H1 (cell line): ENCODE results near the gene SLC35E4.

Experiments used
- ATF3 ChIP-seq: IDR thresholded peaks from 2 replicates; pipeline ENCODE4 v1.6.1; 2011; ENCODE audit warnings: low read depth, mild to moderate bottlenecking, low read length; ENCODE audit not compliant: insufficient read depth
- BACH1 ChIP-seq: IDR thresholded peaks from 2 replicates; pipeline ENCODE4 v1.6.1; 2012; ENCODE audit warnings: low read length, improper control_type of control experiment
- CBX8 ChIP-seq: fragments of 300-800, 300-1000 bp; sonication (generic); IDR thresholded peaks from 2 replicates; pipeline ENCODE4 v1.7.1; 2016; ENCODE audit warnings: low read depth, low read length, borderline replicate concordance
- CTCF ChIP-seq, 3 experiments: IDR thresholded peaks; 1 replicate in 2 of 3; 2 replicates in 1 of 3; pipeline versions ENCODE4 v1.5.1 to v1.6.1; 2011; ENCODE audit warnings: low read length in 3 of 3, mild to moderate bottlenecking in 3 of 3, inconsistent platforms in 2 of 3, low read depth in 1 of 3, moderate library complexity in 1 of 3; ENCODE audit not compliant: insufficient read depth in 1 of 3; ENCODE audit errors: control extremely low read depth in 1 of 3
- EZH2 ChIP-seq: fragments of 200-600 bp; sonication (generic); IDR thresholded peaks from 2 replicates; pipeline ENCODE4 v1.7.1; 2012; ENCODE audit warnings: low read depth, mild to moderate bottlenecking, moderate library complexity, low read length, inconsistent platforms; ENCODE audit not compliant: severe bottlenecking
- FOSL1 ChIP-seq: IDR thresholded peaks from 2 replicates; pipeline ENCODE4 v1.6.1; 2011; ENCODE audit warnings: mild to moderate bottlenecking, low read depth, low read length, moderate library complexity; ENCODE audit not compliant: insufficient read depth
- GABPA ChIP-seq: IDR thresholded peaks from 2 replicates; pipeline ENCODE4 v1.6.1; 2011; ENCODE audit warnings: mild to moderate bottlenecking, low read length, moderate library complexity, borderline replicate concordance; ENCODE audit not compliant: insufficient read depth
- KDM5A ChIP-seq: fragments of 200-600 bp; IDR thresholded peaks from 2 replicates; pipeline ENCODE4 v1.7.1; 2012; ENCODE audit warnings: mild to moderate bottlenecking, low read length, inconsistent platforms, mixed read lengths
- NANOG ChIP-seq: IDR thresholded peaks from 2 replicates; pipeline ENCODE4 v1.6.1; 2011; ENCODE audit warnings: low read length, low read depth, mild to moderate bottlenecking, inconsistent platforms; ENCODE audit not compliant: insufficient read depth, poor library complexity, severe bottlenecking
- POLR2A ChIP-seq, 2 experiments: IDR thresholded peaks; 1 replicate in 1 of 2; 2 replicates in 1 of 2; pipeline ENCODE4 v1.6.1; 2011; ENCODE audit warnings: low read depth in 2 of 2, low read length in 2 of 2, mild to moderate bottlenecking in 2 of 2; ENCODE audit errors: control extremely low read depth in 1 of 2
- RFX5 ChIP-seq: IDR thresholded peaks from 2 replicates; pipeline ENCODE4 v1.6.1; 2011; ENCODE audit warnings: low read depth, low read length, improper control_type of control experiment, borderline replicate concordance
- SIN3A ChIP-seq, 2 experiments: IDR thresholded peaks in 1 of 2; conservative IDR thresholded peaks in 1 of 2; 2 replicates each; pipeline ENCODE4 v1.6.1; 2011 to 2012; ENCODE audit warnings: low read length in 2 of 2, improper control_type of control experiment in 1 of 2, low read depth in 1 of 2, mild to moderate bottlenecking in 1 of 2
- TAF1 ChIP-seq: IDR thresholded peaks from 2 replicates; pipeline ENCODE4 v1.6.1; 2011; ENCODE audit warnings: mild to moderate bottlenecking, low read depth, low read length

GRCh38 chr22:30628491-30628890, 7.1 kb upstream of the SLC35E4 start:
- TF ChIP-seq POLR2A (IDR thresholded peaks at IDR 0.05; ENCODE audit: control extremely low read depth in 1 of 2, low read depth in 2 of 2, low read length in 2 of 2) (peak in 1 of 2 experiments; percentile 23; a peak in 1 of 3 replicates), NANOG (no peak), GABPA (no peak), CTCF (IDR thresholded peaks at IDR 0.05; ENCODE audit: control extremely low read depth in 1 of 3, insufficient read depth in 1 of 3, low read depth in 1 of 3, low read length in 3 of 3) (no peak), RFX5 (no peak), TAF1 (no peak), KDM5A (no peak), ATF3 (no peak), SIN3A (conservative IDR thresholded peaks at IDR 0.05 in 1 of 2, IDR thresholded peaks at IDR 0.05 in 1 of 2; ENCODE audit: low read depth in 1 of 2, low read length in 2 of 2) (no peak), FOSL1 (no peak), EZH2 (no peak), BACH1 (no peak), CBX8 (no peak)
